NCI-H345 treated with DMSO at 0.1 percent for 48 hours (cell line): ENCODE data around the gene SLC39A9.

Source experiments
- DNase-seq: peaks from one replicate; lab custom pipeline; 2025; ENCODE audit not compliant: unreplicated experiment; lab: John Stamatoyannopoulos, UW

SLC39A9 gene

GRCh38 chr14:69398053-69398817 lies at the start of gene SLC39A9, which contains the start of gene ERH:
Gene SLC39A9, plus strand, starts transcription at chr14:69398692. Its CDS starts 678 bp downstream, at chr14:69399370.
Gene ERH, minus strand, starts transcription at chr14:69398299. Its CDS starts 66 bp downstream, at chr14:69398233.
- peak; percentile 99 for DNase-seq

DNA sequence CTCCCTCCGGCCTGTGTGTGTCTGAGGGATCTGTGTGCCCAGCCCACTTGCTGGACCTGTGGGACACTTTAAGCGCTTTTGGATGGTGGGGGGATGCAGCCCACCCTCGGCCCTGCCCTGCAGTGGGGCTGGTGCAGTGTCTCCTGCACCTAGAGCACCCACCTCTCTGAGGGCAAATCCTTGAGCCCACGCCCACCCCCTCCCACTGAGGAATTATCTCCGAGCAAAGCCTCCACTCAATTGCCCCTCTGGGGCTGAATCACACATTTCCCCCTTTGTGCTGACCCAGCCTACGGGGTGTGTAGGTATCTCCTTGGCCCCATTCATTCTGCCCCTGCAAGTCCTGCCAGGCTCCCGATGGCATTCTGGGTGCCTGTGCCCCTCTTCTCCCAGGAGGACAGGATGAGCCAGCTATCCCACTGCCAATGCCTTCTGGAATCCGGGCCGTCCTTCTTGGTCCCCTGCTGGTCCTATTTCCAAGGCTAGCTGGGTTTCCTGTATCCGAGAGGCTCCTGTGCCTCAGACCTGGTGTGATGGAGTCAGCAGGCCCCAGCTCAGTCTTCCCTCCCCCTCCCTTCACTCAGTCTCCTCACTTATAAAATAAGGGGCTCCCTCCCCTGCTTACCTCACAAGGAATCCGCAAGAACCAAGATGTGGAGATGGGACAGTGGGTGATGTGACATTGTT lies 49.3 kb upstream of the SLC39A9 start:
- no peak for DNase-seq

- no peak for DNase-seq
Measured at GRCh38 chr14:69350892-69351291, 47.6 kb upstream of the SLC39A9 start.

GRCh38 chr14:69351385-69351784 lies 47.1 kb upstream of the SLC39A9 start:
- DNase-seq, result no peak

DNA sequence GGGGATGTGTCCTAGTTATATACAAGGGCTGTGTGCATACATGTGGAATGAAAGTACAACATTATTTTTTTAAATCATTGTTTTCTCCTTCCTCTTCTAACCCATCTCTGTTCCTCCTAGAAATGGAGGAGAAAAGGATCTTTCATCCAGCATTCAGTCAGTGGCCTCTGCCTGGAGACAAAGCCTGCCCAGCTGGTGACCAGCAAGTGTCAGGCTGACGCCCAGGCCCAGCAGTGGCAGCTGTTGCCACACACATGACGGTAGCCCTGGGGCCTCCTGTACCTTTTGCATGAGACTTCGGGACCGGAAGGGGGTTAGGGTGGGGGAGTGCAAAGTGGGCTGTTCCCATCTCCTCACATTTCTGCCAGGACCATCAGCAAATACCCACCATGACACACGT lies 46.6 kb upstream of the SLC39A9 start:
- no peak for DNase-seq

- no peak for DNase-seq
Measured at GRCh38 chr14:69353168-69353567, 45.3 kb upstream of the SLC39A9 start.

GRCh38 chr14:69354383-69355153 lies 43.9 kb upstream of the SLC39A9 start:
- DNase-seq, result no peak

DNA sequence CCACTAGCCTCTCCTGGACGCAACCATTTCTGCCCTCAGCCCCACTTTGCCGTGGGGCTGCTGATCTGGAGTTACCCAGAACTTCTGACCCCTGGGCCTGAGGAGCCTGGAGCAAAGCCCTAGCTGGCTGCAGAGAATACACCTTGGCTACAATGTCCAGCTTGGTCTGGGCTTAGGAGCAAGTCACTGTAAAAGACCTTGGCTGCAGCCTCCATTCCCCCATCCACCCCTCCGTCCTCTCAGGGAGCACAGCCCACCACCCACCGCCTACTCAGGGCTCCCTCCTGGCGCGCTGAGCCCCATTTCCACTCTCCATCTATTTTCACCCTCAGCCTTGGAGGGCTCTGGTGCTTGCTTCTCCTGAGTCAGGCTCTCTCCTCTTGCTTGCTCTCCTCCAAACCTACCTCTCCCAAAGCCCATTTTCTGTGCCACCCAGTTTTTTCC lies 43.3 kb upstream of the SLC39A9 start:
- DNase-seq, result no peak

- no peak for DNase-seq
Measured at GRCh38 chr14:69355607-69356281, 42.7 kb upstream of the SLC39A9 start.

- DNase-seq, result no peak
Measured at GRCh38 chr14:69356903-69357543, 41.5 kb upstream of the SLC39A9 start.

- no peak for DNase-seq
Measured at GRCh38 chr14:69357544-69358200, 40.8 kb upstream of the SLC39A9 start.

DNA sequence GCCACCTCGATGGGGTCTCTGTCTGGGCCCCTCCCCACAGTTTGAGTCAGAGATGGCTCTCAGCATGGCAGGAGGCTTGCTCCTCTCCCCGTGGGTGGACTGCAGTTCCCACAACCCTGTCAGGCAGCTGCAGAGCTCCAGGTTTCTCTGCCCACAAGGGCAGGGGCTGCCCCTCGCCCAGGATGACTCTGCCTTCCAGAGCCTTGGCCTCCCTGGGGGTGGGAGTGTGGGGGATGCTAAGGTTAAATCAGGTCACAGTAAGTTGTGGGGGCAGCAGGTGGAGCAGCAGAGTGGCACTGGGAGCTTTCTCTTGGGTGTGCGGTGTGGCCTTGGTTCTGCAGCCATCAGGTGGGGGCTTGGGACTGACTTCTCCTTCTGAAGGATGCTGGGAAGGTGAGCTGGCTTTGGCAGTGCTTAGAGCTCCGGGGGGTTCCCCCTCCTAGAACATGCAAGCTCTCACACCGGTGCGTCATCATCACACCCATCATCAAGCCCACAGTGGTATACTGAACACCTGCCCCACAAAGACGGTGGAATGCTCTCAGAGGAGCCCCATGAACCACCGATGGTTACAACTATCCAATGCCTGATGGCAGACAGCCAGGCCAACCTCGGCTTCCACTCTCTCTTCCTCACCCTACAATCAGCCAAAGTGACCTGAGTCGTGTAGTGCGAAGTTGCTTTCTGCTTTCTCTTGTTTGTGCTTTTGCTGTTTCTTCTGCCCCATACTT lies 40.1 kb upstream of the SLC39A9 start:
- no peak for DNase-seq

DNA sequence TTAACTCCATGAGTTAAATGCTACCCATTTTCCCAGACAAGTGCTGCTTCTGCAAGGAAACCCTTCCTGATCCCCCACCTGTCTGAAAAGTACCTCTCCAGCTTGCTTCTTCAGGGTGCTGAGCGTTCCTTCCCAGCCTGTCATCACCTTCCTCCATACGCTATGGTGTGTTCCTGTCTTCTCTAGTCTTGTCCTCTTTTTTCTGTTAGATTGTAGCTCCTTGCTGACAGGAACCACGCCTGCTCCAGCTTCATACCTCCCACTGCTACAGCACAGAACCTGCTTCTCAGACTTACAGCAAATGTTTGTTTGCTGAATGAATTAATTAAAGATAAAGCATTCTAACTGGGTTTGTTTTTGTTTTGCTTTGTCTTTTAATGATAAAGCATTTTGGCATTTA lies 39.5 kb upstream of the SLC39A9 start:
- DNase-seq, result no peak

- DNase-seq, result no peak
Measured at GRCh38 chr14:69360438-69361108, 37.9 kb upstream of the SLC39A9 start.

GRCh38 chr14:69363055-69363454 lies 35.4 kb upstream of the SLC39A9 start:
- DNase-seq, result no peak

DNA sequence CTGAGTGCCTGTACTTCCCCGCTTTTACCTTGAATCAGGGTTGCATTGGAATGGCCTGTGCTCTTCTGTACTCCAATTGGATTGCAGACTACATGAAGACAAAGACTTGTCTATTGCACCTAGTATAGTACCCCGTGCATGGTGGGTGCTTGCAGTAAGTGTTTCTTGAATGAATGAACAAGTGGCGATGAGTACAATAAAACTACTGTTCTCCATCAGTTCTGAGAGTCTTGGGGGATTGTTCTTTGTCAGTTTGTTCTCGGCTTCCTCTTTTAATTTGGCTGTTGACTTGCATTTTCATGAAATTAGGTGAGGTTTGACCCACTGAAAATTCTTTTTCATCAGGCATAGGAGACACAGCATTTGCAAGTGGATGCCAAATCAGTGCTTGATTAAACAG lies 34.5 kb upstream of the SLC39A9 start:
- DNase-seq, result no peak

DNA sequence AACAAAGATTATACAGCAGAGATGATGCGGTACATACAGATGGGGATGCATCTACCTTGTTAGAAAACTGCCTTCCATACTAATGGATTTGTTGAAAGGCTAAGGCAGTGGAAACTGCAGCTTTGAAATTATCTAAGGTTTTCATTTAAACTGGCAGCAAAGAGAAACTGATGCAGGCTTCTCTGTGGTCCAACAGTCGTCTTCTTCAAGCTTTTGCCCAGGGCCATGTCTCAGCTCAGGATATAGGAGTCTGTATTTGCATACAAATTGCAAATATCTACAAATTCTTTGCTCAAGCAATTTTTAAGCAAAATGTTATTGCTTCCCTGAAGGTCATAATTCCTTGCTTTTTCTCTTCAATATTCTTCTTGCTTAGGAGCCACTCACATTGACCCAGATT lies 34.1 kb upstream of the SLC39A9 start:
- DNase-seq, result no peak

DNA sequence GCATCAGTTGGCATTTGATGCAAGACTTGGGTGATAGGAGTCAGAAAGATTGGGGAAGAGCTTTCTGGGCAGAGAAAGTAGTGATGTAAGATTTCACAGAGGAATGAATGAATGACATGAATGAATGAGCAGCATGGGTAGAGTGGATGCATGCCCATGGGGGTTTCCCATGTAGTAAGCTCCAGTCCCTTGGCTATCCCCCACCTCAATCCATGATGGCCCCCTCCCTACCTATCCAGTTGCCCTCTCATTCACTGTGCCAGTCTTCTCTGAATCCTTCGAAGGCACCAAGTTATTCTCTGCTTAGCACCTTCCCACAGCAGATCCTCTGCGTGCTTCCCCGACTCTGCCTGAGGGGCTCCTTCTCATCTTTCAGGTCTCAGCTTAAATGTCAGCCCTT lies 32.4 kb upstream of the SLC39A9 start:
- no peak for DNase-seq

GRCh38 chr14:69366761-69367160 lies 31.7 kb upstream of the SLC39A9 start:
- DNase-seq, result no peak
